Thymus (tissue), 11 donors: Measurements from ENCODE around the gene ZBTB20. TPM values are rescaled to one million over a fixed set of nuclear protein-coding genes. Genes with fewer than 3 reads are reported as not detected.

Experiments used
- DNase-seq, 9 donors: peaks; one replicate each; pipeline ENCODE4 v3.0.0-alpha.2; 2013; ENCODE audit warnings: low spot score in 9 of 9, low read depth in 6 of 9, missing footprints in 1 of 9
- H3K27ac ChIP-seq, 2 donors: one replicate each; pipeline ENCODE4 v1.5.1; 2013; ENCODE audit warnings: control low read depth in 1 of 2, low read depth in 1 of 2, low read length in 1 of 2, mild to moderate bottlenecking in 1 of 2, moderate library complexity in 1 of 2
- H3K27me3 ChIP-seq, 2 donors: one replicate each; pipeline ENCODE4 v1.5.1; 2013; ENCODE audit warnings: low read length in 1 of 2; ENCODE audit not compliant: control insufficient read depth in 2 of 2, insufficient read depth in 1 of 2
- H3K36me3 ChIP-seq, 2 donors: one replicate each; pipeline ENCODE4 v1.5.1; 2013; ENCODE audit warnings: low read length in 1 of 2, mild to moderate bottlenecking in 1 of 2, moderate library complexity in 1 of 2; ENCODE audit not compliant: control insufficient read depth in 2 of 2, insufficient read depth in 2 of 2
- H3K4me1 ChIP-seq, 2 donors: one replicate each; pipeline ENCODE4 v1.5.1; 2013; ENCODE audit warnings: low read length in 2 of 2; ENCODE audit not compliant: control insufficient read depth in 2 of 2, insufficient read depth in 2 of 2
- H3K4me3 ChIP-seq, 2 donors: one replicate each; pipeline ENCODE4 v1.5.1; 2013; ENCODE audit warnings: low read length in 2 of 2, control low read depth in 1 of 2, mild to moderate bottlenecking in 1 of 2
- H3K9me3 ChIP-seq, 2 donors: one replicate each; pipeline ENCODE4 v1.5.1; 2013; ENCODE audit warnings: low read length in 1 of 2, mild to moderate bottlenecking in 1 of 2; ENCODE audit not compliant: control insufficient read depth in 2 of 2, insufficient read depth in 1 of 2
- WGBS: extraction: QIAGEN DNeasy Blood & Tissue Kit; methylation state at CpG from one replicate; pipeline ENCODE4 v1.1.7; 2013; 5-methylcytosine and 5-hydroxymethylcytosine counted together
- polyA plus RNA-seq: library from polyadenylated mRNA; stranded (reverse); fragments of 200-250 nt; gene quantifications from one replicate; pipeline ENCODE4 v1.2.3, GENCODE V29; 2013
- total RNA-seq: library from RNA; stranded (reverse); fragments of 120-200 nt; gene quantifications from one replicate; pipeline ENCODE4 v1.2.4, GENCODE V29; 2013
- donor health status: healthy.

ZBTB20 gene
- total and polyA plus RNA-seq, 2 donors: 1.2 to 8.9 TPM

GRCh38 chr3:114454551-114455251, 692.4 kb downstream of the ZBTB20 start:
- Histone ChIP-seq H3K27ac (no peak overlapping the region), H3K9me3 (no peaks in the 10 kb centered on the region), H3K27me3 (peaks cover 0 to 9% of the 10 kb centered on the region in 2 donors), H3K36me3 (no peaks in the 10 kb centered on the region), H3K4me1 (no peaks in the 10 kb centered on the region), H3K4me3 (no peak overlapping the region)
- no peak for DNase-seq
- 29% methylated on average over 12 of the region's 12 CpGs for WGBS

- no peak overlapping the region for H3K27ac ChIP-seq
- H3K27me3 ChIP-seq: peaks cover 0 to 9% of the 10 kb centered on the region in 2 donors
- H3K36me3 ChIP-seq: no peaks in the 10 kb centered on the region
- H3K4me1 ChIP-seq: no peaks in the 10 kb centered on the region
- no peak for DNase-seq
- H3K9me3 ChIP-seq: no peaks in the 10 kb centered on the region
- 87% methylated on average over 2 of the region's 2 CpGs for WGBS
- H3K4me3 ChIP-seq: no peak overlapping the region
Observed at GRCh38 chr3:114453361-114453780, 693.7 kb downstream of the ZBTB20 start.

DNA sequence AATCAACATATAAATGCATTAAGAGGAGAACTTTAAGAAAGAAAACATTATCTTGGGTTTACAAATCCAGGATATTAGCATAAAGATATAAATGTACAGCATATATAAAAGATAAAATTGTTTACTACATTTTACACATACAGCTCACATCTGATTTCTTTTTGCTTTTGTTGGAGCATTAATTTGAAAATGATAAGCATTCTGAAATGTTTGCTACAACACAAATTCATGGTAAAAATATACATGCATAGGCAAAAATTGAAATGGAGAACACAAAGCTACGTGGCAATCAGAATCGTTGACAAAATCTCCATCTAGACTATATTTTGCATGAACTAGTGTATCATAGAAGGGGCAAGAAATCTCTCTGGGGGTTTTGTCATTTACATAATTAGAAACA, 694.2 kb downstream of the ZBTB20 start:
- WGBS: 77% methylated on average over 2 of the region's 2 CpGs
- H3K27me3 ChIP-seq: peaks cover 0 to 9% of the 10 kb centered on the region in 2 donors
- no peaks in the 10 kb centered on the region for H3K36me3 ChIP-seq
- no peak overlapping the region for H3K4me3 ChIP-seq
- no peak for DNase-seq
- H3K4me1 ChIP-seq: no peaks in the 10 kb centered on the region
- no peaks in the 10 kb centered on the region for H3K9me3 ChIP-seq
- no peak overlapping the region for H3K27ac ChIP-seq

GRCh38 chr3:114452256-114452655, 694.8 kb downstream of the ZBTB20 start:
- no peak overlapping the region for H3K4me3 ChIP-seq

GRCh38 chr3:114451561-114452018, 695.5 kb downstream of the ZBTB20 start:
- WGBS: 94% methylated on average over 10 of the region's 10 CpGs
- Histone ChIP-seq H3K27me3 (peaks cover 0 to 9% of the 10 kb centered on the region in 2 donors), H3K4me3 (no peak overlapping the region), H3K27ac (no peak overlapping the region), H3K4me1 (no peaks in the 10 kb centered on the region), H3K36me3 (no peaks in the 10 kb centered on the region), H3K9me3 (no peaks in the 10 kb centered on the region)
- DNase-seq: no peak

More at GRCh38 chr3:114452256-114452655, 694.8 kb downstream of the ZBTB20 start:
- Histone ChIP-seq H3K36me3 (no peaks in the 10 kb centered on the region), H3K27ac (no peak overlapping the region), H3K4me1 (no peaks in the 10 kb centered on the region), H3K27me3 (peaks cover 0 to 9% of the 10 kb centered on the region in 2 donors), H3K9me3 (no peaks in the 10 kb centered on the region)
- WGBS: 91% methylated on average over 1 of the region's 1 CpG
- DNase-seq: no peak

- H3K4me3 ChIP-seq: no peak overlapping the region
- H3K27ac ChIP-seq: no peak overlapping the region
- no peaks in the 10 kb centered on the region for H3K4me1 ChIP-seq
- WGBS: 4% methylated on average over 2 of the region's 2 CpGs
- no peaks in the 10 kb centered on the region for H3K9me3 ChIP-seq
- peaks cover 0 to 9% of the 10 kb centered on the region in 2 donors for H3K27me3 ChIP-seq
- no peak for DNase-seq
- no peaks in the 10 kb centered on the region for H3K36me3 ChIP-seq
Observed at GRCh38 chr3:114451051-114451451, 696.0 kb downstream of the ZBTB20 start.

DNA sequence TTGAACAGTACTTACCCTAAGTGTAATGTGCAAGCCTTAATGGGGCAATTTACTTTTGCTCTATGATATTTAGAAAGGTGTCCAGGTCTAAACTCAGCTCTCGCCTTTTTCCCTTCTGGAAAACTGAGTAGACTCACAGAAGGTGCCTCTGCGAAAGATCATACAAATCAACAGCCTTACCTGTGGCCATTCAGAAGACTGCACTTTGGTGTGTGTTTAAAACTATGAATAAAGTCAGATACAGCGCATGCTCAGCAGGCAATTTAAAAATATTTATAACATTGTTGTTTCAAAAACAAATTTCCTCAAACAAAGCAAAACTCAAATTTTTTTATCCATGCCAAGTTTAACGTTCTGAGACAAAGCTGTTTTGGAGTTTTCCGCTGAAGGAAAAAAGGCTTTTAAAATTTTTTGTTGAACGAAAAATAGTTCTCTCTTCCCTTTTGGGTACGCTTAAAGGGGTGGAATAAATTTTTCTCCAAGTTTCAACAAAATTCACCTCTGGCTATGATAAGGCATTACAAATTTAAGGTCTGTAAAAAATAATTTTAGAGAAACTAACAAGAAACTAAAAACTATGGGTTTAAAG, 697.0 kb downstream of the ZBTB20 start:
- H3K27ac ChIP-seq: peak overlapping the region in 1 of 2 donors; percentile 52
- no peaks in the 10 kb centered on the region for H3K9me3 ChIP-seq
- DNase-seq: no peak
- H3K36me3 ChIP-seq: no peaks in the 10 kb centered on the region
- 97% methylated on average over 7 of the region's 7 CpGs for WGBS
- peaks cover 0 to 9% of the 10 kb centered on the region in 2 donors for H3K27me3 ChIP-seq
- H3K4me1 ChIP-seq: no peaks in the 10 kb centered on the region
- no peak overlapping the region for H3K4me3 ChIP-seq

- H3K27ac ChIP-seq: peak overlapping the region in 1 of 2 donors; percentile 52
- H3K36me3 ChIP-seq: no peaks in the 10 kb centered on the region
- WGBS: 96% methylated on average over 9 of the region's 9 CpGs
- H3K4me3 ChIP-seq: no peak overlapping the region
- H3K9me3 ChIP-seq: no peaks in the 10 kb centered on the region
- no peaks in the 10 kb centered on the region for H3K4me1 ChIP-seq
- H3K27me3 ChIP-seq: peaks cover 0 to 3% of the 10 kb centered on the region in 2 donors
- DNase-seq: peak in 1 of 9 donors; percentile 9
Observed at GRCh38 chr3:114449271-114450007, 697.6 kb downstream of the ZBTB20 start.

DNA sequence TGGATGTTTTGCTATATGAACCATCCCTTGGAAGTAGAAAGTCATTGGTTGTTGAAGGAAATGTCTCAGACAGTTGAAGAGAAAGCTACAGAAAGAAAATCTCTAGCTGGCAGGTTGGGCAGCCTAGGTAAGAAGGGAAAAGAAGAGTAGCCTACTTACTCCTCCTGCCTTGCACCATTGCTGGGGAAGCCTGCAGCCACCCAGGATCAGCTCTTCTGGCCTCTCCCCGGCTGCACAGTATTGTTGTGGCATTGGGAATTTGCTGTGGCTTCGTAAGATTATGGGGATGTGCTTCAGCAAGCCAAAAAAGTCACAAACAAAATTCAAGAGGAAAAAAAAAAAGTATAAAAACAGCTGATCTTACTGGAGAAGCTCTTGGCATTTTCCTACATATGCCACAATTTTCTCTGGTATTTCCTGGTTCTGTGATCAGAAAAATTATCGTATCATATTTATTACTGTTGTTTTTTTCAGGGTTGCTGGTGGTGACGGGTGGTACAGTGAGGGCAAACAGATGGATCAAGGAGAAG, 699.1 kb downstream of the ZBTB20 start:
- Histone ChIP-seq H3K9me3 (no peaks in the 10 kb centered on the region), H3K4me3 (no peak overlapping the region), H3K27ac (no peak overlapping the region), H3K4me1 (no peaks in the 10 kb centered on the region), H3K27me3 (no peaks in the 10 kb centered on the region), H3K36me3 (no peaks in the 10 kb centered on the region)
- DNase-seq: no peak
- WGBS: 98% methylated on average over 4 of the region's 4 CpGs
